H1 (cell line): ENCODE measurements around the gene ITPRIPL2. TPM values are rescaled to one million over a fixed set of nuclear protein-coding genes. Genes with fewer than 3 reads are reported as not detected.

Source experiments
- CTCF ChIA-PET: fragments of 300-600 bp; sonication (Branson Sonifier 250); formaldehyde crosslinking; loops from one replicate; lab custom pipeline; 2021; ENCODE audit not compliant: partially characterized antibody; lab: Charles Lee
- POLR2A ChIA-PET: fragments of 300-600 bp; sonication (Branson Sonifier 250); formaldehyde crosslinking; loops from one replicate; lab custom pipeline; 2021; ENCODE audit warnings: inconsistent platforms; ENCODE audit not compliant: partially characterized antibody; lab: Charles Lee
- DNase-seq, 2 experiments: peaks; one replicate each; pipeline versions ENCODE4 v3.0.0 to v3.0.0-alpha.2; 2010 to 2022; ENCODE audit warnings: low spot score in 2 of 2, low read depth in 1 of 2, mixed read lengths in 1 of 2
- FAIRE-seq: peaks from 2 replicates; lab custom pipeline; 2011; peaks lifted over from hg19 to GRCh38; lab: Jason Lieb, UNC
- H2AFZ ChIP-seq: 2 replicates; pipeline ENCODE4 v1.8.1; 2012; ENCODE audit warnings: low read length, inconsistent platforms
- H2AK5ac ChIP-seq: 2 replicates; pipeline ENCODE4 v1.6.1; 2013; ENCODE audit warnings: low read depth, low read length
- H2BK120ac ChIP-seq: replicated peaks from 2 replicates; pipeline ENCODE3; 2013; ENCODE audit warnings: low read depth, low read length, inconsistent platforms
- H2BK12ac ChIP-seq: 2 replicates; pipeline ENCODE4 v1.6.1; 2013; ENCODE audit warnings: low read depth, low read length
- H2BK15ac ChIP-seq: 2 replicates; pipeline ENCODE4 v1.6.1; 2013; ENCODE audit warnings: low read length
- H2BK20ac ChIP-seq: 2 replicates; pipeline ENCODE4 v1.6.1; 2013; ENCODE audit warnings: low read length
- H2BK5ac ChIP-seq: 2 replicates; pipeline ENCODE4 v1.6.1; 2013; ENCODE audit warnings: low read depth, low read length
- H3K14ac ChIP-seq: 2 replicates; pipeline ENCODE4 v1.6.1; 2013; ENCODE audit warnings: inconsistent platforms; ENCODE audit not compliant: insufficient read length
- H3K18ac ChIP-seq: 2 replicates; pipeline ENCODE4 v1.6.1; 2013; ENCODE audit warnings: low read length; ENCODE audit errors: extremely low read depth
- H3K23ac ChIP-seq: 2 replicates; pipeline ENCODE4 v1.6.1; 2013; ENCODE audit warnings: inconsistent platforms; ENCODE audit not compliant: insufficient read length
- H3K23me2 ChIP-seq: 2 replicates; pipeline ENCODE4 v1.6.1; 2013; ENCODE audit warnings: low read depth, low read length
- H3K27ac ChIP-seq: 2 replicates; pipeline ENCODE4 v1.6.1; 2011; ENCODE audit warnings: low read depth, low read length, inconsistent platforms
- H3K27me3 ChIP-seq, 4 experiments: replicated peaks in 1 of 4; 1 replicate in 1 of 4; 2 replicates in 3 of 4; pipeline versions ENCODE4 v1.6.1 to v1.8.1; 2011 to 2013; ENCODE audit warnings: low read length in 3 of 4, mild to moderate bottlenecking in 3 of 4, inconsistent platforms in 2 of 4, mixed read lengths in 2 of 4, moderate library complexity in 1 of 4; ENCODE audit not compliant: control insufficient read depth in 3 of 4, insufficient read depth in 3 of 4; ENCODE audit errors: extremely low read depth in 1 of 4
- H3K36me3 ChIP-seq, 4 experiments: 2 replicates each; pipeline versions ENCODE4 v1.6.1 to v1.8.1; 2011 to 2013; ENCODE audit warnings: mild to moderate bottlenecking in 4 of 4, low read length in 3 of 4, moderate library complexity in 2 of 4, control low read depth in 1 of 4, inconsistent platforms in 1 of 4; ENCODE audit not compliant: insufficient read depth in 4 of 4, control insufficient read depth in 2 of 4
- H3K4ac ChIP-seq: replicated peaks from 2 replicates; pipeline ENCODE3; 2013; ENCODE audit warnings: low read length, low read depth, mixed read lengths, inconsistent platforms; ENCODE audit not compliant: insufficient read length
- H3K4me1 ChIP-seq, 4 experiments: replicated peaks in 1 of 4; 1 replicate in 1 of 4; 2 replicates in 3 of 4; pipeline versions ENCODE4 v1.6.1 to v1.8.1; 2011 to 2013; ENCODE audit warnings: low read length in 3 of 4, inconsistent platforms in 2 of 4, mixed read lengths in 1 of 4; ENCODE audit not compliant: insufficient read depth in 4 of 4, control insufficient read depth in 3 of 4
- H3K4me2 ChIP-seq, 2 experiments: 2 replicates each; pipeline versions ENCODE4 v1.6.1 to v1.8.1; 2011 to 2013; ENCODE audit warnings: low read depth in 2 of 2, low read length in 2 of 2, control low read depth in 1 of 2, inconsistent platforms in 1 of 2, mild to moderate bottlenecking in 1 of 2; ENCODE audit not compliant: insufficient read depth in 1 of 2
- H3K4me3 ChIP-seq, 4 experiments: fragments of 200-600, 300-600 bp in 1 of 4; sonication (generic), shearing (Covaris generic), sonication (Bioruptor Twin) in 1 of 4; 2 replicates each; pipeline versions ENCODE4 v1.5.1 to v1.8.1; 2011 to 2016; ENCODE audit warnings: low read length in 4 of 4, low read depth in 3 of 4, control low read depth in 2 of 4, inconsistent platforms in 2 of 4, mild to moderate bottlenecking in 2 of 4, mixed read lengths in 1 of 4, moderate library complexity in 1 of 4; ENCODE audit not compliant: insufficient read depth in 2 of 4; ENCODE audit errors: extremely low read depth in 1 of 4
- H3K56ac ChIP-seq: replicated peaks from 2 replicates; pipeline ENCODE3; 2013; ENCODE audit warnings: low read depth, mild to moderate bottlenecking, mixed read lengths, low read length, inconsistent platforms; ENCODE audit not compliant: insufficient read length
- H3K79me1 ChIP-seq: 2 replicates; pipeline ENCODE4 v1.6.1; 2013; ENCODE audit warnings: low read depth, low read length, control low read depth
- H3K79me2 ChIP-seq, 2 experiments: 2 replicates each; pipeline versions ENCODE4 v1.6.1 to v1.8.1; 2012 to 2013; ENCODE audit warnings: low read length in 2 of 2, mild to moderate bottlenecking in 2 of 2, inconsistent platforms in 1 of 2; ENCODE audit not compliant: insufficient read depth in 2 of 2, control insufficient read depth in 1 of 2
- H3K9ac ChIP-seq, 4 experiments: replicated peaks in 1 of 4; 1 replicate in 1 of 4; 2 replicates in 3 of 4; pipeline versions ENCODE4 v1.6.1 to v1.8.1; 2011 to 2013; ENCODE audit warnings: low read depth in 3 of 4, low read length in 3 of 4, control low read depth in 2 of 4, mild to moderate bottlenecking in 2 of 4, moderate library complexity in 2 of 4, inconsistent platforms in 1 of 4; ENCODE audit errors: extremely low read depth in 1 of 4
- H3K9me3 ChIP-seq, 2 experiments: 2 replicates each; pipeline versions ENCODE4 v1.6.1 to v1.8.1; 2012 to 2013; ENCODE audit warnings: mild to moderate bottlenecking in 2 of 2, moderate library complexity in 2 of 2, control low read depth in 1 of 2, inconsistent platforms in 1 of 2, low read depth in 1 of 2, low read length in 1 of 2, mixed read lengths in 1 of 2; ENCODE audit not compliant: insufficient read depth in 2 of 2
- H4K20me1 ChIP-seq, 2 experiments: replicated peaks in 1 of 2; 2 replicates each; pipeline versions ENCODE3 to v1.8.1; 2011 to 2013; ENCODE audit warnings: inconsistent platforms in 2 of 2, low read length in 2 of 2, mild to moderate bottlenecking in 1 of 2; ENCODE audit not compliant: insufficient read depth in 2 of 2, control insufficient read depth in 1 of 2
- H4K5ac ChIP-seq: 2 replicates; pipeline ENCODE4 v1.6.1; 2013; ENCODE audit warnings: low read length, low read depth, mixed read lengths, inconsistent platforms; ENCODE audit not compliant: insufficient read length
- H4K8ac ChIP-seq: 2 replicates; pipeline ENCODE4 v1.8.0; 2013; ENCODE audit warnings: mild to moderate bottlenecking, moderate library complexity, low read length, inconsistent platforms; ENCODE audit not compliant: insufficient read depth; ENCODE audit errors: extremely low read depth
- H4K91ac ChIP-seq: replicated peaks from 2 replicates; pipeline ENCODE3; 2013; ENCODE audit warnings: low read length, mixed read lengths, inconsistent platforms; ENCODE audit not compliant: insufficient read length
- BCL11A ChIP-seq, 2 experiments: IDR thresholded peaks; one replicate each; pipeline ENCODE4 v1.6.1; 2011; ENCODE audit warnings: low read depth in 2 of 2, low read length in 2 of 2, mild to moderate bottlenecking in 2 of 2
- CBX5 ChIP-seq: fragments of 300-800, 300-1000 bp; sonication (generic); IDR thresholded peaks from 2 replicates; pipeline ENCODE4 v1.7.1; 2016; ENCODE audit warnings: antibody characterized with exemption, low read length, low read depth
- E2F6 ChIP-seq: IDR thresholded peaks from 2 replicates; pipeline ENCODE4 v1.6.1; 2012; ENCODE audit warnings: inconsistent platforms
- GABPA ChIP-seq: IDR thresholded peaks from 2 replicates; pipeline ENCODE4 v1.6.1; 2011; ENCODE audit warnings: mild to moderate bottlenecking, low read length, moderate library complexity, borderline replicate concordance; ENCODE audit not compliant: insufficient read depth
- PHF8 ChIP-seq: fragments of 200-600 bp; sonication (generic); conservative IDR thresholded peaks from 2 replicates; pipeline ENCODE4 v1.7.1; 2012; ENCODE audit warnings: low read depth, mild to moderate bottlenecking, inconsistent platforms, low read length, moderate library complexity
- RFX5 ChIP-seq: IDR thresholded peaks from 2 replicates; pipeline ENCODE4 v1.6.1; 2011; ENCODE audit warnings: low read depth, low read length, improper control_type of control experiment, borderline replicate concordance
- RXRA ChIP-seq: IDR thresholded peaks from 2 replicates; pipeline ENCODE4 v1.6.1; 2011; ENCODE audit warnings: low read depth, mild to moderate bottlenecking, low read length, moderate library complexity; ENCODE audit not compliant: insufficient read depth
- SP1 ChIP-seq: IDR thresholded peaks from 2 replicates; pipeline ENCODE4 v1.6.1; 2011; ENCODE audit warnings: low read depth, low read length
- WGBS, 2 experiments: shearing (Covaris generic) in 1 of 2; methylation state at CpG; one replicate each; pipeline versions ENCODE4 v1.1.6 to v1.1.7; 2013 to 2015; ENCODE audit warnings: low lambda C conversion rate in 2 of 2, mixed read lengths in 2 of 2, inconsistent platforms in 1 of 2, low coverage in 1 of 2, missing lambda C conversion rate in 1 of 2; ENCODE audit not compliant: insufficient replicate concordance in 2 of 2, insufficient coverage in 1 of 2, insufficient read length in 1 of 2; ENCODE audit errors: extremely low coverage in 1 of 2, missing lambda C conversion rate in 1 of 2; 5-methylcytosine and 5-hydroxymethylcytosine counted together
- polyA plus RNA-seq, 7 experiments: library from polyadenylated mRNA; depleted of rRNA in 3 of 7; stranded (reverse) in 5 of 7; unstranded in 2 of 7; fragments of >200 nt in 5 of 7; fragments of 200-250 nt in 2 of 7; gene quantifications; 1 replicate in 5 of 7; 2 replicates in 1 of 7; 4 replicates in 1 of 7; pipeline versions ENCODE4 v1.2.1 to v1.2.3, GENCODE V29; 2011 to 2013; ENCODE audit warnings: missing spikeins in 2 of 7, mixed read lengths in 2 of 7
- total RNA-seq: library from RNA; stranded (reverse); fragmentation: NEBNext Ultra II Directional; extraction: Animal tissue kit (Norgen Biotek cat#: 25700); gene quantifications from 2 replicates; pipeline ENCODE4 v1.2.1, GENCODE V29; 2021

ITPRIPL2 gene
- total and polyA plus RNA-seq, 2 of the 8 experiments (the other 6 are each of a cell fraction or from before 2014, with no cell fraction given): 1.1 to 3.4 TPM

- no peak overlapping the region for H4K8ac ChIP-seq
- CTCF ChIA-PET: interaction anchor here (1.0 to 1.1 kb wide), 2 partner anchors 43 to 44 kb away, joined by 3 read pairs; no protein-coding TSS in a partner anchor
- peaks cover 6% of the 10 kb centered on the region in 2 experiments; a peak in 3 of 4 replicates for H3K9me3 ChIP-seq
Observed at GRCh38 chr16:19148189-19148588, 34.4 kb downstream of the ITPRIPL2 start.

More at GRCh38 chr16:19148189-19148588, 34.4 kb downstream of the ITPRIPL2 start:
- no peak overlapping the region for H2BK120ac ChIP-seq
- H3K56ac ChIP-seq: no peak overlapping the region
- H2BK15ac ChIP-seq: no peak overlapping the region
- no peak overlapping the region for H2AFZ ChIP-seq
- H3K79me1 ChIP-seq: no peaks in the 10 kb centered on the region
- no peak overlapping the region for H3K18ac ChIP-seq
- no peak for DNase-seq
- no peak for TF ChIP-seq E2F6
- TF ChIP-seq GABPA: no peak
- no peak for TF ChIP-seq RXRA
- TF ChIP-seq SP1: no peak
- no peak for TF ChIP-seq CBX5
- no peak for TF ChIP-seq RFX5
- TF ChIP-seq PHF8: no peak
- no peak for TF ChIP-seq BCL11A (IDR thresholded peaks at IDR 0.05; ENCODE audit: low read depth in 2 of 2, low read length in 2 of 2)
- no peak overlapping the region for H3K4me2 ChIP-seq
- 85% methylated on average over 5 of the region's 5 CpGs; no CpG with 5 or more reads in 1 of the 2 experiments for WGBS, 2 experiments
- no peak overlapping the region for H3K14ac ChIP-seq
- no peak for FAIRE-seq
- H2BK5ac ChIP-seq: no peak overlapping the region
- H3K79me2 ChIP-seq: no peaks in the 10 kb centered on the region
- no peaks in the 10 kb centered on the region for H3K23me2 ChIP-seq
- POLR2A ChIA-PET: no interaction called here
- no peak overlapping the region for H3K9ac ChIP-seq
- H4K91ac ChIP-seq: no peak overlapping the region
- no peak overlapping the region for H2BK20ac ChIP-seq
- H3K4me3 ChIP-seq: no peak overlapping the region
- no peaks in the 10 kb centered on the region for H3K27me3 ChIP-seq
- H3K4me1 ChIP-seq: no peaks in the 10 kb centered on the region
- no peak overlapping the region for H2AK5ac ChIP-seq
- no peak overlapping the region for H3K27ac ChIP-seq
- H3K23ac ChIP-seq: no peak overlapping the region
- no peaks in the 10 kb centered on the region for H3K36me3 ChIP-seq
- H4K5ac ChIP-seq: no peak overlapping the region
- H3K4ac ChIP-seq: no peak overlapping the region
- no peak overlapping the region for H2BK12ac ChIP-seq
- no peaks in the 10 kb centered on the region for H4K20me1 ChIP-seq
